Measurements from ENCODE around the gene NEXN. TPM values are rescaled to one million over a fixed set of nuclear protein-coding genes. Genes with fewer than 3 reads are reported as not detected.

NEXN gene
- total RNA-seq, 2 experiments from 2014 or later, result not detected

DNA sequence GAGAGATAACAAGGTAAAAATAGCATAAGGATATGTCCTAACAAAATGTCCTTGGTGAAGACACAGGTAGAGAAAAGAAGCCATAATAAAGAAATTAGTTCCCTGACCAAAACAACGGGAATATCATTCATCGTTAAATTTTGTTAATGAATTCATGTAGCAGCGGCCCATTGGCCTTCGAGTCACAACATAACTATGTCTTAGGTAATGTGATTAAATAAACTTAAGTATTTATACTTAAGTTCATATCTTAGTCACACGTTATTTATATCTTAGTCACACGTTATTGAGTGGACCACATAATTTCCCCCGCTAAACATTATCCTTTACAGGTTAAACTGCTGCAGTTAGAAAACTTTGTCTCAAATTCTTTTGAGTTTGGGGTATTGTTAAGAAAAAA lies 1.2 kb downstream of the NEXN start:
- DNase-seq (ENCODE audit: low spot score), result no peak
- H3K79me2 ChIP-seq (ENCODE audit: insufficient read depth, low read depth, low read length), result no peaks in the 10 kb centered on the region
- no peak overlapping the region for H3K4me2 ChIP-seq (ENCODE audit: low read length)
- H3K4me1 ChIP-seq (ENCODE audit: insufficient read depth, low read length, poor library complexity, severe bottlenecking), result no peaks in the 10 kb centered on the region
- no peaks in the 10 kb centered on the region for H3K9me2 ChIP-seq (ENCODE audit: insufficient read depth, low read length)
- CTCF ChIA-PET (ENCODE audit: unreplicated experiment), result no interaction called here
- no peak overlapping the region for H3K4me3 ChIP-seq (ENCODE audit: low read depth, low read length, poor library complexity, severe bottlenecking)
- intact Hi-C loops (cut with micrococcal nuclease; ENCODE audit: unreplicated experiment), result no loop called here
- no TSS peak for BruUV-seq (replicated peaks)
- no peaks in the 10 kb centered on the region for H3K9me3 ChIP-seq (ENCODE audit: low read length)
- H4K20me1 ChIP-seq (ENCODE audit: insufficient read depth, low read length), result no peaks in the 10 kb centered on the region
- H3K36me3 ChIP-seq (ENCODE audit: insufficient read depth, low read length), result no peaks in the 10 kb centered on the region
- POLR2A ChIA-PET, result no interaction called here
- H3K27ac ChIP-seq (ENCODE audit: low read depth, low read length, poor library complexity, severe bottlenecking), result no peak overlapping the region
- TF ChIP-seq, protein P1, sequence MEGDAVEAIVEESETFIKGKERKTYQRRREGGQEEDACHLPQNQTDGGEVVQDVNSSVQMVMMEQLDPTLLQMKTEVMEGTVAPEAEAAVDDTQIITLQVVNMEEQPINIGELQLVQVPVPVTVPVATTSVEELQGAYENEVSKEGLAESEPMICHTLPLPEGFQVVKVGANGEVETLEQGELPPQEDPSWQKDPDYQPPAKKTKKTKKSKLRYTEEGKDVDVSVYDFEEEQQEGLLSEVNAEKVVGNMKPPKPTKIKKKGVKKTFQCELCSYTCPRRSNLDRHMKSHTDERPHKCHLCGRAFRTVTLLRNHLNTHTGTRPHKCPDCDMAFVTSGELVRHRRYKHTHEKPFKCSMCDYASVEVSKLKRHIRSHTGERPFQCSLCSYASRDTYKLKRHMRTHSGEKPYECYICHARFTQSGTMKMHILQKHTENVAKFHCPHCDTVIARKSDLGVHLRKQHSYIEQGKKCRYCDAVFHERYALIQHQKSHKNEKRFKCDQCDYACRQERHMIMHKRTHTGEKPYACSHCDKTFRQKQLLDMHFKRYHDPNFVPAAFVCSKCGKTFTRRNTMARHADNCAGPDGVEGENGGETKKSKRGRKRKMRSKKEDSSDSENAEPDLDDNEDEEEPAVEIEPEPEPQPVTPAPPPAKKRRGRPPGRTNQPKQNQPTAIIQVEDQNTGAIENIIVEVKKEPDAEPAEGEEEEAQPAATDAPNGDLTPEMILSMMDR (conservative IDR thresholded peaks at IDR 0.05; ENCODE audit: low read length), result no peak
- TF ChIP-seq EZH2phosphoT487 (IDR thresholded peaks at IDR 0.05; ENCODE audit: borderline replicate concordance, low read depth, low read length), result no peak
- H2AFZ ChIP-seq (ENCODE audit: low read length), result no peak overlapping the region

DNA sequence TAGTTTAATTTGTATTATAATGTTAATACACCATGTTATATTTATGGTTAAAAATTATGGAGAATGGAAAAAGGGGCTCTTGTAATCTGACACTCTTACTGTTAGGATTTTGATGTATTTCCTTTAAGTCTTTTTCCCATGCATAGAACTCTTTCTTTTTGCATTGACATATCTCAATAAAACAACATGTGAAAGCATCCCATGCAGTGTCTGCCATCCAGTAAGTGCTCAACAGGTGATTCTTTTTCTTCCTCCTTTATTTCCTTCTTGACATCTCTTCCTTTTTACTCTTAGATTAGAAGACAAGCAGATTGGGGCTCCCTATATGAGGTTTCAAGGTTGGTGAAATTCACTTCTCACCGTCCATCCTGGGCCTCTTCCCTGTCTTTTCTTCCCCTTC lies 2.8 kb downstream of the NEXN start:
- Histone ChIP-seq H4K20me1 (ENCODE audit: insufficient read depth, low read length) (no peaks in the 10 kb centered on the region), H3K4me2 (ENCODE audit: low read length) (no peak overlapping the region), H3K36me3 (ENCODE audit: insufficient read depth, low read length) (no peaks in the 10 kb centered on the region), H3K9me2 (ENCODE audit: insufficient read depth, low read length) (no peaks in the 10 kb centered on the region), H3K4me1 (ENCODE audit: insufficient read depth, low read length, poor library complexity, severe bottlenecking) (no peaks in the 10 kb centered on the region), H3K9me3 (ENCODE audit: low read length) (no peaks in the 10 kb centered on the region), H3K27ac (ENCODE audit: low read depth, low read length, poor library complexity, severe bottlenecking) (no peak overlapping the region), H3K4me3 (ENCODE audit: low read depth, low read length, poor library complexity, severe bottlenecking) (no peak overlapping the region), H2AFZ (ENCODE audit: low read length) (no peak overlapping the region), H3K79me2 (ENCODE audit: insufficient read depth, low read depth, low read length) (no peaks in the 10 kb centered on the region)
- CTCF ChIA-PET (ENCODE audit: unreplicated experiment), result no interaction called here
- no TSS peak for BruUV-seq (replicated peaks)
- POLR2A ChIA-PET, result interaction anchor here (0.6 kb wide), 1 partner anchor 20 kb away, joined by 3 read pairs; no protein-coding TSS in a partner anchor
- no peak for DNase-seq (ENCODE audit: low spot score)
- no peak for TF ChIP-seq EZH2phosphoT487 (IDR thresholded peaks at IDR 0.05; ENCODE audit: borderline replicate concordance, low read depth, low read length)
- TF ChIP-seq, protein P1 (conservative IDR thresholded peaks at IDR 0.05; ENCODE audit: low read length), result no peak
- intact Hi-C loops (cut with micrococcal nuclease; ENCODE audit: unreplicated experiment), result no loop called here

DNA sequence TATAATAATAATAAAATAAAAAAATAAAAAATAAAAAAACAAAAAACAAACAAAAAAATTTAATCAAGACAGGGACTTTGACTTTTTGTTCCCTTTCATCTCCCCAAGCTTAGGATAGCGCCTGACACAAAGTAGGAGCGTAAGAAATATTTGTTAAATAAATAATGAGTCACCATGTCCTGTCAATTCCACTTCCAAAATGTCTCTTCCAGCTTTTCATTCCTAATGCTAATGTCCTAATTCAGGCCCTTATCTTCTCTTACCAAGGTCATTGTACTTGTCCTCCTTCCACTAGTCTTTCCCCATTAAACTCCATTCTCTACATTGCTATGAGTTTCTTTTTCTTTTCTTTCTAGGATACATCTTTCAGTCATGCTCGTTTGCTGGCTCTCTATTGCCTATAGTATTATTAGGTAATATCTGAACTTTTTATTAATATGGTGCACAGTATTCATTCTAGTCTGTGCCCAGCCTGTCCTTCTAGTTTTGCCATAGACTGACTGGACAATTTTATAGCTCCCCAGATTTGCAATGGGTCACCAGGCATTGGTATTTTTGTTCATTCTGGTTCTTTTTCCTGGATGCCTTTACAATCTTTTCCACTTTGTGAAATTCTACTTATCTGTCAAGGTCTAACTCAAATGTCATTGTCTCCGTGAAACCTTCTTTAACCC lies 11.4 kb downstream of the NEXN start:
- H2AFZ ChIP-seq (ENCODE audit: low read length), result no peak overlapping the region
- H4K20me1 ChIP-seq (ENCODE audit: insufficient read depth, low read length), result no peaks in the 10 kb centered on the region
- H3K9me3 ChIP-seq (ENCODE audit: low read length), result no peaks in the 10 kb centered on the region
- intact Hi-C loops (cut with micrococcal nuclease; ENCODE audit: unreplicated experiment), result loop anchor here (1.0 to 10.0 kb wide), 7 partner anchors 74 to 747 kb away; partner anchors contain the start of gene ZZZ3
- POLR2A ChIA-PET, result interaction anchor here (0.6 to 1.2 kb wide), 5 partner anchors 26 to 217 kb away, joined by 3 to 4 read pairs (median 3); no protein-coding TSS in a partner anchor
- H3K4me2 ChIP-seq (ENCODE audit: low read length), result no peak overlapping the region
- BruUV-seq (replicated peaks), result no TSS peak
- no peaks in the 10 kb centered on the region for H3K9me2 ChIP-seq (ENCODE audit: insufficient read depth, low read length)
- no peak for TF ChIP-seq EZH2phosphoT487 (IDR thresholded peaks at IDR 0.05; ENCODE audit: borderline replicate concordance, low read depth, low read length)
- TF ChIP-seq, protein P1 (conservative IDR thresholded peaks at IDR 0.05; ENCODE audit: low read length), result no peak
- DNase-seq (ENCODE audit: low spot score), result no peak
- no peak overlapping the region for H3K27ac ChIP-seq (ENCODE audit: low read depth, low read length, poor library complexity, severe bottlenecking)
- H3K4me1 ChIP-seq (ENCODE audit: insufficient read depth, low read length, poor library complexity, severe bottlenecking), result no peaks in the 10 kb centered on the region
- no peak overlapping the region for H3K4me3 ChIP-seq (ENCODE audit: low read depth, low read length, poor library complexity, severe bottlenecking)
- CTCF ChIA-PET (ENCODE audit: unreplicated experiment), result no interaction called here
- H3K79me2 ChIP-seq (ENCODE audit: insufficient read depth, low read depth, low read length), result no peaks in the 10 kb centered on the region
- no peaks in the 10 kb centered on the region for H3K36me3 ChIP-seq (ENCODE audit: insufficient read depth, low read length)

Measured in OCI-LY7 (cell line).